ENCODE data around the gene ADCY5.

ADCY5 gene

DNA sequence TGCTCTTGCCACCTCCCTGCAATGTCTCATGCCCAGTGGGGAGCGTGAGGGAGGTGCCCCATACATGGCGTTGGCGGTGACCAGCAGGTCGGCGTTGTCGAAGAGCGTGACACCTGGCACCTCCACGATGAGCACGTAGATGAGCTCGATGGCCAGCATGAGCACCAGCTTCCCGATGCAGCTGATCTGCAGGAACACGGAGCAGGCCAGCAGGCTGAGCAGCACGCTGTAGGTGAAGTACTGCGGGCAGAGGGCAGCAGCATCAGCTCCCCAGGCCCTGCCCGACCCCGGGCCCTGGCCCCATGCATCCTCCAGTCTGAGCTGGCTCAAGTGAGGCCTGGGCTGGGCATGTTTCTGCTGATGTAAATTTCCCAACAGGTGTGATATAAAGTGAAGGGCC lies 148.8 kb downstream of the ADCY5 start:
- DNase-seq: no peak

- no peak for DNase-seq
Measured at GRCh38 chr3:123299581-123299980, 149.3 kb downstream of the ADCY5 start.

DNA sequence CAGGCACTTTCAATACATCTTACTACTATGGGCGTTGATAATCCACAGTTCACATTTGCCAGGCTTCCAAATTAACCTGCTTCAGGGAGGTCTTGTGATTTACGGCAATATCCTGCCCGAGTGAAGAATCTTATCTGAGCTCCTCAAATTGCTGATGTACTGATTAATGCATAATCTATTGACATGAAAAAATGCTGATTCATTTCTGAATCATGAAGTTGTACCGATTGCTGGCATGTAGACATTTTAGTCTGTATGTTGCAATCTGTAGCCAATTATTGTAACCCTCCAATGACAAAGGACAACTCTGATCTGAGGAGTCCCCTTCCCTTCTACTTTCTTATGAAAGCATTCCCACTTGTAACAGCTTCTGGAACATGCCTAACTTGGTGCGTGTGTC lies 150.0 kb downstream of the ADCY5 start:
- DNase-seq: peak; percentile 31

- DNase-seq: no peak
Measured at GRCh38 chr3:123297627-123297899, 151.3 kb downstream of the ADCY5 start.

DNA sequence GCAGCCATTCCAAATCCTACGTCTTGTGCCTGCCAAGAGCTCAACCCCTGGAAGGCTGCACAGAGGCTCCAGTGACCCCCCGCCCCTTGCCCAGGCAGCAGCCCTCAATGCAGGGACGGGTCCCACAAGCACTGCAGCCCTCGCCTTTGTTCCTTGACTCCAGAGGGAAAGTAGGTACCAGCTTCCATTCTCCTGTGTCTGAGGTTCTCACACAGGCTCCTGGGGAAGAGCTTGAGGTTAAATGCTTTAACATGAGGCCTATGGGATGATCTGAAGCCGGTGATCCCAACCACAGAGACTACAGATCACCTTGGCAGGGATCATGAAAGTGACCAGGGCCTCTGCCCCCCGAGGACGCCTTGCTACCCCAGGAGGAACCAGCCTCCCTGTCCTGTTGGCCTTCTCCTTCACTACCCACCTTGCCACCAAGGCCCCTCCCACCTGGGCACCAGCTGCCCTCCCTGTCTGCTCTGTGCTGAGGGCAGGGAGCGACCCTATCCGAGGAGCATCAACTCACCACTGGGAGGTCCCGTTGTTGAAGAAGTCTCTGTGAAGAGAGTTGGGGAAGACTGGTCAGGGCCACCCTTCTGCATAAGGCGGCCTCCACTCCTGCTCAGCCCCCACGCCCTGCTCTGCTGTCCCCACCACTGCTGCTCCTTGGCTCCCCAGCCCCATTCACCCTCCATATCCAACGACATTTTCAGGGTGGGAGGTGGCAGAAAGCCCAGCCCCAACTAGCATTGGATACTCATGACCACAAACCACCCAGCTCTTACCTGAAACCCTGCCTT lies 151.9 kb downstream of the ADCY5 start:
- DNase-seq: no peak

GRCh38 chr3:123296261-123296660 lies 152.6 kb downstream of the ADCY5 start:
- DNase-seq: no peak

GRCh38 chr3:123295901-123296250 lies 153.0 kb downstream of the ADCY5 start:
- DNase-seq: no peak

DNA sequence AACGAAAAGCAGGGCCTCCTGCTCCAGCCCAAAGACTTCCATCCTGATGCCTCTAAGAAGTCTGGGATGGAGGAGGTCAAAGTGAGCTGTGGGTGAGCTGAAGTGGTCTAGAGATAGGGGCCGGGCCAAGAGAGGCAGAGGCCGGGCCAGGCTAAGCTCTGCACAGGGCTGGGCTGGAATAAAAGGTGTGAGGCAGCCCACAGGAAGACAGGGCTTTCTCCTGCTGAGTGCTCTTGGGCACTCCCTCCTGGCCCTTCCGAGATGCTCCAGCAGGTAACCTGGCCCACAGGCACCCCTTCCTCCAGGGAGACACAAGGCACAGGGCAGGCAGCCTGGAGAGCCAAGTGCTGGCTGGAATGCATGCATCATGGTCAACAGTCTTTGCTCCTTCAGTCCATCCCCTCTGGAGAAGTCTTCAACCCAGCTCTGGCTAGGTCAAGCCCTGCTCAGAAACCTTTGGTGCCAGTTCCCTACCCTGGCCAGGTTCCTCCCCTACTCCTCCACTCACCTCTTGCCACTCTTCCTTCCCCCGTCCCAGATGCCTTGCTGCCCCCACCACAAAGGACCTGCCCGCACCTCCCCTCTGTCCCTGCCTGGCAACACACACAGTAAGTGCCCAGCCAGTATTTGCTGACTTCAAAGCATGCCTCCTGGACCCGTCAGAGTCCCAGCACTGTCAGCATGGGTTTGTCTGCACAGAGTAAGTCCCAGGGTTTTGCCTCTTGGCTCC lies 153.6 kb downstream of the ADCY5 start:
- DNase-seq: no peak

DNA sequence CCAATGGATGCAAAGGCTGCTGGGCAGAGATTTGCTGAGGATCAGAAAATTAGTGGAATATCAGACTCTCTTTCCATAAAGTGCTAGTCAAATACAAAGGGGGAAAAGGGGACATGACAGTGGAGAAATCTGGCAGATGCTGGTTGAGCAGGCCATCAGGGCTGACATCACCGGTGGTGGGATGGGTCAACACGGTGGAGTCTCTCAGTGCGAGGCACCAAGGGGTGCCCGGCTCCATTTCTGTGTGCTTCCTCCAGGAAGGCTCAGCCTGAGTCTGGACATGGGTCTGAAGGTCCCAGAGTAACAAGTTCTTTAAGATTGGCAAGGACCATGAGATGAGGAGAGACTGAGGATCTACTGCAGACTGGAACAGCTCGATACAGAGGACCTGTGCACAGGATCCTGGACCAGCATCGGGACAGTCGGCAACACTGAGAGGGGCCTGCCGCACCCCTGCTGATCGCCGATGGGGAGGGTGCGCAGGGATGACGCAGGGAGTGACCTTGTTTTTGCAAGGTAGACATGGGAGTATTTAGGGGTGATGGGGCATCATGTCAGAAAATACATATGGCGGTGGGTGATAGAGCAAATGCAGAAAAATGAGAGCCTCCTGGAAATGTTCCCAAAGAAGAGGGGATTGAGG lies 154.5 kb downstream of the ADCY5 start:
- no peak for DNase-seq

DNA sequence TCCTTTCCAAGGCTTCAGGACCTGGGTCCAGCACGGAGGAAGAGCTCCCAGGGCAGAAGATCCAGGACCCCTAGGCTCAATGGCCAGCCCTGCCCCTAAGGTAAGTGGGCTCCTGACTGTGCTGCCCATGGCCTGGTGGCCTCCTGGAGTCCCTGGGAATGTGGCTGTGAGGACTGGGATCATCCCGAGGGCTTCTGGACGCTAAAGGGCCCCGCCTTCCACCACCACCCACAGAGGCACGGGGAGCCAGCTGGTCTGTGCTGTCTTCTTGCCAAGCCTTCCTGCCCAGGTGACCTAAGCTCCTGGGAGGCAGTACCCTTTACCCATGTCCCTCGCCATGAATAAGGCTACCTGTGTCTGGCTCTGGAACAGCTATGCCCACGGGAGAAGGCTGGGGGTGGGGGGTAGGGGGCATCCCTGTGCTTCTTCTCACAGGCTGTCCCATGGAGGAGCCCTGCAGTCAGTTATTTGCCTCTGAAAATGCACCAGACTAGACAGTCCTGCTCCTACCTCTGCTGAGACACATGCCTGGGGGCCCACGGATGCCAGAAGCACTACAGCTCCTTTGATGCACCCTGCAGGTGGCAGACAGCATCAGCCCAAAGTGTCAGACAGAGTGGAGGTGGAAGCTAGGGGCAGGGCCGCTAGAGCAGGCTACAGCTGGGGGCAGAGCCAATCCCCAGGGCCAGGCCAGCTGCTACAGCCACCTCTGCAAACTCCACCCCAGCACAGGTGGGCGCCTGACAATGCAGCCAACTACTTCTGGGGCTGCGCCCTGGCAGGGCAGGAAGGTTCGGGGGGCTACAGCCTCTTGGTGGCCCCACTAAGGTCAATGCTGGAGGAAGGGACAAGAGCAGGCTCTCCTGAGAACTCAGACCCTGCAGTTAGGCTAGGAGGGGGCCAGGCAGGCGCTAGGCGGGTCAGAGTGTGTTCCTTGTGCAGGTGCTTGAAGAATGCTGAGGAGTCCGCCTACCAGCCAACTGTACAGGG lies 156.3 kb downstream of the ADCY5 start:
- no peak for DNase-seq

- no peak for DNase-seq
Measured at GRCh38 chr3:123291404-123291803, 157.5 kb downstream of the ADCY5 start.

- DNase-seq: no peak
Measured at GRCh38 chr3:123290962-123291361, 157.9 kb downstream of the ADCY5 start.

- DNase-seq: no peak
Measured at GRCh38 chr3:123290107-123290930, 158.6 kb downstream of the ADCY5 start.

DNA sequence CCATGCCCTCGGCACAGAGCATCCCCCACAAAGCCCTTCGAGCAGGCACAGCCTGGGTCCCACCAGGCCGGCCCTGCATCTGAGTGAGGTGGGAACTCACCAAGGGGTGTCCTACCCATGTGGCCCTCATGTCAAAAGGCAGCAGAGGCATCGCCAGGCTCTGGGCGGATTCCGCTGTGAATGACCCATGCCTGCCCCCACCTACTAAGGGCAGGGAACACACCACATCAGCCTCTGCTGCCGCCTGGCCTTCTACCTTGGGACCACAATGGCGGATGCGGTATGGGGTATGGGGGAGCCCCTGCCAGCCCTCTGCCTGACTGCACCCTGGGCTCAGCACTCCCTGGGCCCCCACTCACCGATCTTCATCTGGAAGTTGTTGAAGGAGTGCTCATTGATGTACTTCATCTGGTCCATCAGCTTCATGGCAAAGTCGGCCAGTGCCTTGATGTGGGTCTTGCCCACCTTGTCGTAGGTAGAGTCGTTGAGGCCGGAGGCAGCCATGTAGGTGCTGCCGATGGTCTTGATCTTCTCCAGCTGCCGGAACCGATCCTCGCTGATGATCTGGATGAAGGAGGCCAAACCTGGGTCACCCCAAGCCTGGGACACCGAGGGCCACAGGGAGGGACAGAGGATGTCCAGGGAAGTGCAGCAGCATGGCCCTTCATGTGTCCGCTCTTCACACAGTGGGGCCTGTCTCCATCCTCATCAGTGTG lies 159.3 kb downstream of the ADCY5 start:
- DNase-seq: no peak

DNA sequence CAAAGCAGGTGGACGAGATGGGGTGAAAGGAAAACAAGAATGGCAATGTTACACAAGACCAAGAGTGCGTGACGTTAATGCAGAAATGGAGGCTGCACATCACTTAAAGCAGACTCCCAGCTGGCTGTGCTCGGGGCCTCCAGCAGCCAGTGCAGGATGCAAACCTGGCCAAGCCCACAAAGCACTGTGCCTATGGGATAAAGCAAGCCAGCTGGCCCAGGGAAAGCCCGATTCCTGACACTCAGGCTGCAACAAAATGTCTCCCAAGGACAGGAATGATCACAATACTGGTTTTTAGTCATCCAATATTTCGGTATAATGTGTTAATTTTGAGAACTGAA lies 161.0 kb downstream of the ADCY5 start:
- no peak for DNase-seq

GRCh38 chr3:123287051-123287961 lies 161.6 kb downstream of the ADCY5 start:
- DNase-seq: no peak

DNA sequence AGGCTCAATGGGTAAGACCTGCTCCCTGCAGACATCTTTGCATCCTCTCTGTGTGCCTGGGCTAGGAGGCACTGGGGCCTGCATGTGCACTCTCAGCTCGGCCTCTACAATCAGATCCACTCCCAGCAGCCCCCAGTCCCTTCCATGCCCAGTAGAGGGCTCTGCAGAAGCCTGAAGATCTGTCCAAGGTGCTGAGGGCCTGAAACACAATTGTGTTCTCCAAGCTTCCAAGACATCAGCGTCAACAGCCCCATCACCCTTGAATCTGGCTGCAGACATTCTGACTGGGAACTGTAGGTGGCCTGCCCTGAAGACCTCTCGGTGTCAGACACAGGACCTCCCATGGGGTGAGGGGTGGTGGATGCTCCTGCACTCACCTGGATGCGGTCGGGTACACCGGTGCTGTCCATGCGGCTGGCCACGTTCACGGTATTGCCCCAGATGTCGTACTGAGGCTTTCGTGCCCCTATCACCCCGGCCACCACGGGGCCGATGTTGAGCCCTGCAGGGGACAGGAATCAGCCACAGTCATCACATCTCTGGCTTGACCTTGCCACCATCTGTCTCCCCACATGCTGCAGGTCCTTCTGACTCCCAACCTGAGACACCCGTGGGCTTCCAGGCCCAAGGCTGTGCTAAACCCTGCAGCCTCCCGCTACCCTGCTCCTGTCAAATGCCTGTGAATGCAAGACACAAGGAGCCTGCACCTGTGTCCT lies 162.4 kb downstream of the ADCY5 start:
- DNase-seq: peak; percentile 69

- DNase-seq: no peak
Measured at GRCh38 chr3:123285931-123286307, 163.0 kb downstream of the ADCY5 start.

GRCh38 chr3:123285479-123285878 lies 163.4 kb downstream of the ADCY5 start:
- DNase-seq: no peak

DNA sequence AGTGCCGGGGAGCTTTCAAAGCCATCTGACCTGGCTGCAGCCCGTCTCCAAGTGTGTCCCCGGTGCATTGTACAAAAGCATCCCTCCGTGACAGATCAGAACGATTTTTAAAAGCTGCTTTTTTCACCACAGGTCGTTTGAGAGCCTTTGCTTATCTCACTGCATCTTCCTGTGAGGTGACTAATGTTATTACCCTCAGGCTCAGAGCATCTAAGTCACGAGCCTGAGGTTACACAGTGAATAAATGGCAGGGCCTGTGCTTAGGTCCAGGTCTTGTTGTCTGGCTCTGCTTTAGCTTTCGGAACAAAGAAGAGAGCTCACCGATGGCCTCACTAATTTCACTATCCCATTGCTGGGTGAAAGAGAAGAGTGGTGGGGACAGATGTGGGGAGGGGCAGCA lies 163.8 kb downstream of the ADCY5 start:
- no peak for DNase-seq
